HepG2 (cell line): Measurements from ENCODE around the gene SRSF12. TPM values are rescaled to one million over a fixed set of nuclear protein-coding genes. Genes with fewer than 3 reads are reported as not detected.

ENCODE experiments used
- CERS6 ChIP-seq: sonication (generic); formaldehyde crosslinking; IDR thresholded peaks from 2 replicates; pipeline ENCODE4 v1.5.0; 2020; ENCODE audit warnings: missing genetic modification reagents
- HES4 ChIP-seq: sonication (generic); formaldehyde crosslinking; IDR thresholded peaks from 2 replicates; pipeline ENCODE4 v1.9.0; 2021; ENCODE audit warnings: mild to moderate bottlenecking, missing genetic modification reagents, borderline replicate concordance
- IKZF4 ChIP-seq: sonication (generic); formaldehyde crosslinking; IDR thresholded peaks from 2 replicates; pipeline ENCODE4 v1.5.1; 2020; ENCODE audit warnings: borderline replicate concordance, mild to moderate bottlenecking, low read depth, missing genetic modification reagents; ENCODE audit errors: not compliant biosample characterization
- IRF2 ChIP-seq: IDR thresholded peaks from 2 replicates; pipeline ENCODE4 v1.6.1; 2018; ENCODE audit warnings: missing genetic modification reagents, missing compliant biosample characterization
- JUN ChIP-seq: sonication (generic); formaldehyde crosslinking; IDR thresholded peaks from 2 replicates; pipeline ENCODE4 v1.4.0; 2020; ENCODE audit warnings: mild to moderate bottlenecking, missing genetic modification reagents
- KLF11 ChIP-seq: IDR thresholded peaks from 2 replicates; pipeline ENCODE4 v1.6.1; 2016; ENCODE audit warnings: missing compliant biosample characterization
- NFIB ChIP-seq: sonication (generic); formaldehyde crosslinking; IDR thresholded peaks from 2 replicates; pipeline ENCODE4 v1.9.0; 2021; ENCODE audit warnings: missing genetic modification reagents, mild to moderate bottlenecking, borderline replicate concordance
- NFKBIZ ChIP-seq: IDR thresholded peaks from 2 replicates; pipeline ENCODE4 v1.6.1; 2018; ENCODE audit warnings: missing genetic modification reagents, missing compliant biosample characterization
- NR2C2 ChIP-seq: sonication (generic); formaldehyde crosslinking; IDR thresholded peaks from 2 replicates; pipeline ENCODE4 v1.4.0; 2020; ENCODE audit warnings: missing genetic modification reagents, mild to moderate bottlenecking, moderate library complexity, borderline replicate concordance
- RBAK ChIP-seq: sonication (generic); formaldehyde crosslinking; IDR thresholded peaks from 2 replicates; pipeline ENCODE4 v1.5.1; 2020; ENCODE audit warnings: mild to moderate bottlenecking, missing genetic modification reagents
- SALL1 ChIP-seq: sonication (generic); formaldehyde crosslinking; IDR thresholded peaks from 2 replicates; pipeline ENCODE4 v1.8.0; 2022; ENCODE audit warnings: mild to moderate bottlenecking, missing genetic modification reagents
- SOX13 ChIP-seq, 3 experiments: fragments of 450-650 bp in 1 of 3; sonication (generic) in 1 of 3; formaldehyde crosslinking in 1 of 3; IDR thresholded peaks in 2 of 3; conservative IDR thresholded peaks in 1 of 3; 2 replicates each; pipeline versions ENCODE4 v1.5.0 to v1.6.1; 2016 to 2020; ENCODE audit warnings: antibody characterized with exemption in 1 of 3, mild to moderate bottlenecking in 1 of 3, missing compliant biosample characterization in 1 of 3, missing genetic modification reagents in 1 of 3, moderate library complexity in 1 of 3
- TFAP4 ChIP-seq: sonication (generic); IDR thresholded peaks from 2 replicates; pipeline ENCODE4 v1.6.1; 2016; ENCODE audit warnings: low read depth, borderline replicate concordance
- THAP11 ChIP-seq: IDR thresholded peaks from 2 replicates; pipeline ENCODE4 v1.6.1; 2016; ENCODE audit warnings: missing biosample characterization, missing genetic modification reagents
- THYN1 ChIP-seq: sonication (generic); formaldehyde crosslinking; IDR thresholded peaks from 2 replicates; pipeline ENCODE4 v1.8.1; 2023; ENCODE audit warnings: low read depth, mild to moderate bottlenecking, moderate library complexity, missing genetic modification reagents, borderline replicate concordance
- ZFP36 ChIP-seq: fragments of 150-350 bp; IDR thresholded peaks from 2 replicates; pipeline ENCODE4 v1.6.1; 2018; ENCODE audit warnings: borderline replicate concordance, low read length, low read depth; ENCODE audit not compliant: partially characterized antibody
- ZFP82 ChIP-seq: sonication (generic); formaldehyde crosslinking; IDR thresholded peaks from 2 replicates; pipeline ENCODE4 v1.5.1; 2020; ENCODE audit warnings: mild to moderate bottlenecking, missing genetic modification reagents, borderline replicate concordance
- ZNF235 ChIP-seq: sonication (generic); formaldehyde crosslinking; IDR thresholded peaks from 2 replicates; pipeline ENCODE4 v1.8.1; 2023; ENCODE audit warnings: mild to moderate bottlenecking, missing genetic modification reagents, borderline replicate concordance
- ZNF512B ChIP-seq: sonication (generic); formaldehyde crosslinking; IDR thresholded peaks from 2 replicates; pipeline ENCODE4 v1.5.1; 2020; ENCODE audit warnings: missing genetic modification reagents, mild to moderate bottlenecking, borderline replicate concordance
- ZNF761 ChIP-seq: sonication (generic); formaldehyde crosslinking; conservative IDR thresholded peaks from 2 replicates; pipeline ENCODE4 v1.4.0; 2020; ENCODE audit warnings: mild to moderate bottlenecking, missing genetic modification reagents
- polyA plus RNA-seq, 8 experiments: library from polyadenylated mRNA; depleted of rRNA in 3 of 8; stranded (reverse) in 7 of 8; unstranded in 1 of 8; fragments of >200 nt; fragmentation: Illumina TruSeq in 4 of 8; extraction: Trizol in 4 of 8; gene quantifications; 2 replicates each; pipeline versions ENCODE4 v1.2.1 to v1.2.3, GENCODE V29; 2011 to 2016; ENCODE audit warnings: low read depth in 4 of 8, missing spikeins in 1 of 8, mixed read lengths in 1 of 8; ENCODE audit not compliant: insufficient read depth in 1 of 8
- total RNA-seq, 5 experiments: library from RNA; depleted of rRNA; stranded (reverse); fragments of >200 nt; fragmentation: Illumina TruSeq; extraction: Trizol; gene quantifications; 2 replicates each; pipeline ENCODE4 v1.2.3, GENCODE V29; 2016; ENCODE audit warnings: low read depth in 1 of 5
- TF ChIP-seq, protein P1 (sequence below): fragments of 450-650 bp; IDR thresholded peaks from 2 replicates; pipeline ENCODE4 v1.6.1; 2017; ENCODE audit warnings: mild to moderate bottlenecking
- TF ChIP-seq, protein P2 (sequence below): sonication (generic); formaldehyde crosslinking; conservative IDR thresholded peaks from 2 replicates; pipeline ENCODE4 v1.4.0; 2020; ENCODE audit warnings: missing genetic modification reagents

SRSF12 gene
- total and polyA plus RNA-seq, 2 of the 13 experiments (the other 11 are each of a cell fraction or from before 2014, with no cell fraction given) = 1.7 to 1.9 TPM

- no peak for TF ChIP-seq CERS6
- TF ChIP-seq RBAK (CRISPR knock-in tag) = no peak
- TF ChIP-seq, protein P1, sequence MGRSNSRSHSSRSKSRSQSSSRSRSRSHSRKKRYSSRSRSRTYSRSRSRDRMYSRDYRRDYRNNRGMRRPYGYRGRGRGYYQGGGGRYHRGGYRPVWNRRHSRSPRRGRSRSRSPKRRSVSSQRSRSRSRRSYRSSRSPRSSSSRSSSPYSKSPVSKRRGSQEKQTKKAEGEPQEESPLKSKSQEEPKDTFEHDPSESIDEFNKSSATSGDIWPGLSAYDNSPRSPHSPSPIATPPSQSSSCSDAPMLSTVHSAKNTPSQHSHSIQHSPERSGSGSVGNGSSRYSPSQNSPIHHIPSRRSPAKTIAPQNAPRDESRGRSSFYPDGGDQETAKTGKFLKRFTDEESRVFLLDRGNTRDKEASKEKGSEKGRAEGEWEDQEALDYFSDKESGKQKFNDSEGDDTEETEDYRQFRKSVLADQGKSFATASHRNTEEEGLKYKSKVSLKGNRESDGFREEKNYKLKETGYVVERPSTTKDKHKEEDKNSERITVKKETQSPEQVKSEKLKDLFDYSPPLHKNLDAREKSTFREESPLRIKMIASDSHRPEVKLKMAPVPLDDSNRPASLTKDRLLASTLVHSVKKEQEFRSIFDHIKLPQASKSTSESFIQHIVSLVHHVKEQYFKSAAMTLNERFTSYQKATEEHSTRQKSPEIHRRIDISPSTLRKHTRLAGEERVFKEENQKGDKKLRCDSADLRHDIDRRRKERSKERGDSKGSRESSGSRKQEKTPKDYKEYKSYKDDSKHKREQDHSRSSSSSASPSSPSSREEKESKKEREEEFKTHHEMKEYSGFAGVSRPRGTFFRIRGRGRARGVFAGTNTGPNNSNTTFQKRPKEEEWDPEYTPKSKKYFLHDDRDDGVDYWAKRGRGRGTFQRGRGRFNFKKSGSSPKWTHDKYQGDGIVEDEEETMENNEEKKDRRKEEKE = no peak
- TF ChIP-seq ZFP36 = no peak
- TF ChIP-seq SALL1 (CRISPR knock-in tag) = no peak
- TF ChIP-seq NFKBIZ (CRISPR knock-in tag) = 0 out of 2 replicates have a peak, but pooled peaks have one; percentile 73
- peak; percentile 64; the same call in 1 of the 2 replicates for TF ChIP-seq TFAP4
- TF ChIP-seq, protein P2, sequence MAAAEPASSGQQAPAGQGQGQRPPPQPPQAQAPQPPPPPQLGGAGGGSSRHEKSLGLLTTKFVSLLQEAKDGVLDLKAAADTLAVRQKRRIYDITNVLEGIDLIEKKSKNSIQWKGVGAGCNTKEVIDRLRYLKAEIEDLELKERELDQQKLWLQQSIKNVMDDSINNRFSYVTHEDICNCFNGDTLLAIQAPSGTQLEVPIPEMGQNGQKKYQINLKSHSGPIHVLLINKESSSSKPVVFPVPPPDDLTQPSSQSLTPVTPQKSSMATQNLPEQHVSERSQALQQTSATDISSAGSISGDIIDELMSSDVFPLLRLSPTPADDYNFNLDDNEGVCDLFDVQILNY = no peak
- TF ChIP-seq IKZF4 (CRISPR knock-in tag) = no peak
- no peak for TF ChIP-seq ZNF761 (CRISPR knock-in tag)
- TF ChIP-seq THAP11 (CRISPR knock-in tag) = peak; percentile 35; the same call in 1 of the 2 replicates
- TF ChIP-seq ZNF512B (CRISPR knock-in tag) = no peak
- no peak for TF ChIP-seq NR2C2 (CRISPR knock-in tag)
- no peak for TF ChIP-seq KLF11 (CRISPR knock-in tag)
- TF ChIP-seq THYN1 (CRISPR knock-in tag) = no peak
- no peak for TF ChIP-seq NFIB (CRISPR knock-in tag)
- TF ChIP-seq IRF2 (CRISPR knock-in tag) = no peak
- TF ChIP-seq SOX13 (IDR thresholded peaks at IDR 0.05) = no peak
- peak in 1 of 2 experiments; percentile 31; a peak in 1 of 4 replicates for TF ChIP-seq SOX13 (CRISPR knock-in tag; conservative IDR thresholded peaks at IDR 0.05 in 1 of 2, IDR thresholded peaks at IDR 0.05 in 1 of 2)
- no peak for TF ChIP-seq HES4 (CRISPR knock-in tag)
- TF ChIP-seq ZFP82 (CRISPR knock-in tag) = no peak
- no peak for TF ChIP-seq ZNF235 (CRISPR knock-in tag)
- no peak for TF ChIP-seq JUN (CRISPR knock-in tag)
These were observed 67.7 kb downstream of the SRSF12 start (continued) for GRCh38 chr6:89050155-89050554.
